Measurements from ENCODE around the gene MYO5A. TPM values are rescaled to one million over a fixed set of nuclear protein-coding genes. Genes with fewer than 3 reads are reported as not detected.

Gene MYO5A
- polyA plus RNA-seq, 2 of the 4 experiments (the other 2 are of a cell fraction), result 15.1 to 46.7 TPM

- FAIRE-seq, result peak; percentile 88
- ATAC-seq, result no peak
- ChIA-PET CTCF (interaction anchor here (1.2 kb wide), 1 partner anchor 264 kb away, joined by 3 read pairs; no protein-coding TSS in a partner anchor), POLR2A (interaction anchor here (0.5 kb wide), 1 partner anchor 258 kb away, joined by 3 read pairs; no protein-coding TSS in a partner anchor)
- Histone ChIP-seq H3K4me1 (peaks cover 9% of the 10 kb centered on the region; the same call in 2 of the 3 replicates), H3K9me3 (no peaks in the 10 kb centered on the region), H3K27ac (no peak overlapping the region), H3K4me2 (no peak overlapping the region), H3K4me3 (no peak overlapping the region)
- no peak for DNase-seq (ENCODE audit: low read depth in 1 of 2, low spot score in 1 of 2)
- TF ChIP-seq ELK1 (IDR thresholded peaks at IDR 0.05; ENCODE audit: low read depth, low read length) (no peak), GATA3 (IDR thresholded peaks at IDR 0.05; ENCODE audit: borderline replicate concordance) (no peak), SMC3 (IDR thresholded peaks at IDR 0.05) (no peak), NPAS2 (CRISPR knock-in tag; IDR thresholded peaks at IDR 0.05; ENCODE audit: borderline replicate concordance) (no peak), MAX (IDR thresholded peaks at IDR 0.05) (no peak), FOSL2 (IDR thresholded peaks at IDR 0.05) (no peak), FOSL2 (CRISPR knock-in tag; IDR thresholded peaks at IDR 0.05) (no peak), HES2 (IDR thresholded peaks at IDR 0.05) (no peak), FOXS1 (CRISPR knock-in tag; IDR thresholded peaks at IDR 0.05) (no peak), RAD21 (conservative IDR thresholded peaks at IDR 0.05 in 1 of 2, IDR thresholded peaks at IDR 0.05 in 1 of 2) (no peak)
- 72% methylated on average over 8 of the region's 8 CpGs for WGBS (ENCODE audit: missing lambda C conversion rate)
Observed at GRCh38 chr15:52518487-52519371, 10.0 kb downstream of the MYO5A start.

- ATAC-seq (no peak), DNase-seq (ENCODE audit: low read depth in 1 of 2, low spot score in 1 of 2) (no peak), FAIRE-seq (no peak)
- no peaks in the 10 kb centered on the region for H3K9me3 ChIP-seq
- ChIA-PET POLR2A (no interaction called here), CTCF (interaction anchor here (0.8 kb wide), 1 partner anchor 19 kb away, joined by 3 read pairs; no protein-coding TSS in a partner anchor)
- H3K4me1 ChIP-seq, result 0 out of 3 replicates have a peak, but pooled peaks cover 3% of the 10 kb centered on the region
- H3K4me2 ChIP-seq, result no peak overlapping the region
- 87% methylated on average over 1 of the region's 1 CpG for WGBS (ENCODE audit: missing lambda C conversion rate)
- no peak overlapping the region for H3K27ac ChIP-seq
- no peak overlapping the region for H3K4me3 ChIP-seq
- no peak for TF ChIP-seq ZNF302 (CRISPR knock-in tag; IDR thresholded peaks at IDR 0.05)
- no peak for TF ChIP-seq ZSCAN20 (CRISPR knock-in tag; IDR thresholded peaks at IDR 0.05)
- TF ChIP-seq HEYL (CRISPR knock-in tag; IDR thresholded peaks at IDR 0.05), result no peak
- TF ChIP-seq USF2 (IDR thresholded peaks at IDR 0.05), result no peak
- TF ChIP-seq E2F6 (IDR thresholded peaks at IDR 0.05; ENCODE audit: borderline replicate concordance, low read depth), result no peak
- TF ChIP-seq HES2 (IDR thresholded peaks at IDR 0.05), result no peak
- TF ChIP-seq NR3C1 (IDR thresholded peaks at IDR 0.05), result no peak
- no peak for TF ChIP-seq ESRRA (IDR thresholded peaks at IDR 0.05; ENCODE audit: borderline replicate concordance, low read length)
- TF ChIP-seq ELK1 (IDR thresholded peaks at IDR 0.05; ENCODE audit: low read depth, low read length), result no peak
- TF ChIP-seq GATA3 (IDR thresholded peaks at IDR 0.05; ENCODE audit: borderline replicate concordance), result no peak
- TF ChIP-seq NPAS2 (CRISPR knock-in tag; IDR thresholded peaks at IDR 0.05; ENCODE audit: borderline replicate concordance), result no peak
- TF ChIP-seq MAX (IDR thresholded peaks at IDR 0.05), result no peak
- no peak for TF ChIP-seq RAD21 (conservative IDR thresholded peaks at IDR 0.05 in 1 of 2, IDR thresholded peaks at IDR 0.05 in 1 of 2)
- no peak for TF ChIP-seq RNF2 (IDR thresholded peaks at IDR 0.05; ENCODE audit: borderline replicate concordance, low read depth)
- no peak for TF ChIP-seq HOXB13 (CRISPR knock-in tag; IDR thresholded peaks at IDR 0.05; ENCODE audit: low read depth)
- TF ChIP-seq POLR2AphosphoS2 (conservative IDR thresholded peaks at IDR 0.05; ENCODE audit: low read length), result no peak
- no peak for TF ChIP-seq REST (IDR thresholded peaks at IDR 0.05)
- no peak for TF ChIP-seq SMC3 (IDR thresholded peaks at IDR 0.05)
- TF ChIP-seq KDM5A (IDR thresholded peaks at IDR 0.05), result no peak
- no peak for TF ChIP-seq CEBPB (IDR thresholded peaks at IDR 0.05)
Observed at GRCh38 chr15:52517014-52517413, 11.7 kb downstream of the MYO5A start.
